MM.1S (cell line): Measurements from ENCODE around the gene TNFRSF4.
A peak's percentile ranks its signal among the peaks of the same experiment; 100 is the strongest.

ENCODE experiments used
- DNase-seq: peaks from one replicate; pipeline ENCODE4 v3.0.0-alpha.2; 2015
- H2AFZ ChIP-seq: fragments of 300-600 bp; sonication (generic); 2 replicates; pipeline ENCODE4 v1.6.0; 2016; ENCODE audit warnings: antibody characterized with exemption, low read length
- H3F3A ChIP-seq: fragments of 300-600 bp; sonication (generic); 2 replicates; pipeline ENCODE4 v1.6.1; 2016; ENCODE audit warnings: mild to moderate bottlenecking, antibody characterized with exemption, low read length, moderate library complexity, mixed read lengths; ENCODE audit not compliant: insufficient read depth
- H3K27ac ChIP-seq: fragments of 300-600 bp; sonication (generic); 2 replicates; pipeline ENCODE4 v1.5.1; 2016; ENCODE audit warnings: mild to moderate bottlenecking, low read length
- H3K27me3 ChIP-seq: fragments of 300-600 bp; sonication (generic); replicated peaks from 2 replicates; pipeline ENCODE4 v1.6.0; 2016; ENCODE audit warnings: low read length; ENCODE audit not compliant: insufficient read depth
- H3K36me3 ChIP-seq: fragments of 300-600 bp; sonication (generic); replicated peaks from 2 replicates; pipeline ENCODE4 v1.6.1; 2016; ENCODE audit warnings: mild to moderate bottlenecking, low read length, mixed read lengths; ENCODE audit not compliant: insufficient read depth
- H3K4me1 ChIP-seq: fragments of 300-600 bp; sonication (generic); 2 replicates; pipeline ENCODE4 v1.6.1; 2016; ENCODE audit warnings: low read length, mixed read lengths
- H3K4me2 ChIP-seq: fragments of 300-600 bp; sonication (generic); 2 replicates; pipeline ENCODE4 v1.6.0; 2016; ENCODE audit warnings: low read depth, low read length
- H3K4me3 ChIP-seq: fragments of 300-600 bp; sonication (generic); 2 replicates; pipeline ENCODE4 v1.5.1; 2016; ENCODE audit warnings: low read length, mixed read lengths
- H3K79me2 ChIP-seq: fragments of 300-600 bp; sonication (generic); 2 replicates; pipeline ENCODE4 v1.6.1; 2016; ENCODE audit warnings: mixed run types, low read length, mixed read lengths
- H3K9ac ChIP-seq: fragments of 300-600 bp; sonication (generic); 2 replicates; pipeline ENCODE4 v1.6.1; 2016; ENCODE audit warnings: low read length, mixed read lengths
- H3K9me2 ChIP-seq: fragments of 300-600 bp; sonication (generic); replicated peaks from 2 replicates; pipeline ENCODE4 v1.6.1; 2016; ENCODE audit warnings: mild to moderate bottlenecking, low read length, mixed read lengths; ENCODE audit not compliant: insufficient read depth
- H3K9me3 ChIP-seq: fragments of 300-600 bp; sonication (generic); replicated peaks from 2 replicates; pipeline ENCODE4 v1.6.1; 2016; ENCODE audit warnings: mild to moderate bottlenecking, low read length, mixed read lengths; ENCODE audit not compliant: insufficient read depth
- H4K20me1 ChIP-seq: fragments of 300-600 bp; sonication (generic); 2 replicates; pipeline ENCODE4 v1.6.1; 2016; ENCODE audit warnings: mild to moderate bottlenecking, low read length, moderate library complexity, mixed read lengths; ENCODE audit not compliant: insufficient read depth
- CTCF ChIP-seq: fragments of 300-600 bp; sonication (generic); IDR thresholded peaks from 2 replicates; pipeline ENCODE4 v1.5.1; 2016; ENCODE audit warnings: antibody characterized with exemption, low read length, mixed read lengths
- EZH2 ChIP-seq: fragments of 300-600 bp; sonication (generic); optimal IDR thresholded peaks from 2 replicates; pipeline ENCODE3; 2017; ENCODE audit warnings: low read depth, mild to moderate bottlenecking, antibody characterized with exemption, low read length, mixed read lengths
- EZH2phosphoT487 ChIP-seq: fragments of 300-600 bp; sonication (generic); IDR thresholded peaks from 2 replicates; pipeline ENCODE4 v1.6.1; 2018; ENCODE audit warnings: antibody characterized with exemption, low read length

The TNFRSF4 gene

GRCh38 chr1:1232796-1233566, 19.0 kb upstream of the TNFRSF4 start:
- Histone ChIP-seq H3K4me1 (0 out of 2 replicates have a peak, but pooled peaks cover 3% of the 10 kb centered on the region), H3K4me3 (no peak overlapping the region), H3K79me2 (peaks cover 42% of the 10 kb centered on the region), H3K27me3 (peaks cover 8% of the 10 kb centered on the region), H3K9me3 (no peaks in the 10 kb centered on the region), H3K9ac (no peak overlapping the region), H3K4me2 (no peak overlapping the region), H3K9me2 (no peaks in the 10 kb centered on the region), H2AFZ (no peak overlapping the region), H3F3A (no peaks in the 10 kb centered on the region), H4K20me1 (no peaks in the 10 kb centered on the region), H3K27ac (no peak overlapping the region), H3K36me3 (peaks cover 5% of the 10 kb centered on the region; the same call in 1 of the 2 replicates)
- no peak for DNase-seq
- TF ChIP-seq EZH2phosphoT487 (no peak), EZH2 (no peak), CTCF (no peak)

- no peaks in the 10 kb centered on the region for H4K20me1 ChIP-seq
- 0 out of 2 replicates have a peak, but pooled peaks cover 3% of the 10 kb centered on the region for H3K4me1 ChIP-seq
- H3K79me2 ChIP-seq = peaks cover 49% of the 10 kb centered on the region
Observed at GRCh38 chr1:1232208-1232795, 18.3 kb upstream of the TNFRSF4 start, which contains the start of gene B3GALT6. TSS of gene B3GALT6 (plus strand) at chr1:1232237. CDS start at chr1:1232279, 42 bp downstream.

More at GRCh38 chr1:1232208-1232795, 18.3 kb upstream of the TNFRSF4 start, which contains the start of gene B3GALT6:
- Histone ChIP-seq H3K4me3 (peak within 1 kb of the TSS; percentile 83), H3K27ac (peak within 1 kb of the TSS; percentile 3; the same call in 1 of the 2 replicates), H3K36me3 (peaks cover 5% of the 10 kb centered on the region; the same call in 1 of the 2 replicates), H3K9ac (peak within 1 kb of the TSS; percentile 72), H3K9me3 (no peaks in the 10 kb centered on the region), H2AFZ (peak within 1 kb of the TSS; percentile 19), H3K9me2 (no peaks in the 10 kb centered on the region), H3F3A (no peaks in the 10 kb centered on the region), H3K27me3 (peaks cover 2% of the 10 kb centered on the region), H3K4me2 (peak within 1 kb of the TSS; percentile 77)
- no peak for TF ChIP-seq EZH2
- no peak for TF ChIP-seq CTCF
- TF ChIP-seq EZH2phosphoT487 = no peak
- DNase-seq = no peak
